Neuronal stem cell (in vitro differentiated cells): ENCODE data around the gene IL21R.
A peak's percentile ranks its signal among the peaks of the same experiment; 100 is the strongest.

ENCODE experiments used
- DNase-seq: peaks from one replicate; pipeline ENCODE4 v3.0.0-alpha.2; 2013; ENCODE audit warnings: low spot score
- H2AFZ ChIP-seq: one replicate; pipeline ENCODE4 v1.6.1; 2013; ENCODE audit warnings: mild to moderate bottlenecking, low read length, inconsistent platforms
- H2AK5ac ChIP-seq: 2 replicates; pipeline ENCODE4 v1.6.1; 2013; ENCODE audit warnings: low read depth, mild to moderate bottlenecking, inconsistent platforms, low read length, moderate library complexity, mixed read lengths
- H2BK120ac ChIP-seq: 2 replicates; pipeline ENCODE4 v1.6.1; 2013; ENCODE audit warnings: low read depth, mild to moderate bottlenecking, inconsistent platforms, low read length, moderate library complexity, mixed read lengths
- H2BK12ac ChIP-seq: one replicate; pipeline ENCODE4 v1.6.1; 2013; ENCODE audit warnings: low read length, inconsistent platforms
- H2BK15ac ChIP-seq: 2 replicates; pipeline ENCODE4 v1.6.1; 2013; ENCODE audit warnings: mild to moderate bottlenecking, low read length, inconsistent platforms, mixed read lengths
- H2BK5ac ChIP-seq: one replicate; pipeline ENCODE4 v1.6.1; 2013; ENCODE audit warnings: inconsistent platforms, mild to moderate bottlenecking, low read length, moderate library complexity
- H3K14ac ChIP-seq: one replicate; pipeline ENCODE4 v1.6.1; 2013; ENCODE audit warnings: low read length, inconsistent platforms
- H3K18ac ChIP-seq: 2 replicates; pipeline ENCODE4 v1.6.1; 2013; ENCODE audit warnings: low read length, inconsistent platforms
- H3K23ac ChIP-seq: 2 replicates; pipeline ENCODE4 v1.6.1; 2013; ENCODE audit warnings: low read depth, mild to moderate bottlenecking, mixed read lengths, low read length, inconsistent platforms; ENCODE audit not compliant: poor library complexity
- H3K27ac ChIP-seq: replicated peaks from 3 replicates; pipeline ENCODE4 v1.5.1; 2013; ENCODE audit warnings: low read length, inconsistent platforms
- H3K27me3 ChIP-seq, 3 experiments: 2 replicates each; pipeline ENCODE4 v1.6.1; 2013; ENCODE audit warnings: low read length in 3 of 3, mild to moderate bottlenecking in 2 of 3, inconsistent platforms in 1 of 3, low read depth in 1 of 3, mixed read lengths in 1 of 3, moderate library complexity in 1 of 3; ENCODE audit not compliant: control insufficient read depth in 3 of 3, insufficient read depth in 3 of 3
- H3K36me3 ChIP-seq, 2 donors: replicated peaks in 1 of 2; 2 replicates each; pipeline ENCODE4 v1.6.1; 2013; ENCODE audit warnings: low read length in 2 of 2; ENCODE audit not compliant: control insufficient read depth in 2 of 2, insufficient read depth in 2 of 2
- H3K4ac ChIP-seq: 2 replicates; pipeline ENCODE4 v1.6.1; 2013; ENCODE audit warnings: inconsistent platforms, mild to moderate bottlenecking, low read length, moderate library complexity
- H3K4me1 ChIP-seq, 2 donors: 1 replicate in 1 of 2; 2 replicates in 1 of 2; pipeline ENCODE4 v1.6.1; 2013; ENCODE audit warnings: low read length in 2 of 2, low read depth in 1 of 2; ENCODE audit not compliant: control insufficient read depth in 2 of 2, insufficient read depth in 1 of 2
- H3K4me2 ChIP-seq: one replicate; pipeline ENCODE4 v1.6.1; 2013; ENCODE audit warnings: mild to moderate bottlenecking, low read length, inconsistent platforms; ENCODE audit not compliant: insufficient read depth, poor library complexity, severe bottlenecking
- H3K4me3 ChIP-seq, 2 donors: 2 replicates each; pipeline ENCODE4 v1.5.1; 2013; ENCODE audit warnings: low read length in 2 of 2, mild to moderate bottlenecking in 2 of 2, inconsistent platforms in 1 of 2, moderate library complexity in 1 of 2
- H3K79me1 ChIP-seq: one replicate; pipeline ENCODE4 v1.6.1; 2013; ENCODE audit warnings: low read depth, mild to moderate bottlenecking, inconsistent platforms, low read length, moderate library complexity
- H3K9ac ChIP-seq: one replicate; pipeline ENCODE4 v1.6.1; 2013; ENCODE audit warnings: mild to moderate bottlenecking, low read depth, low read length, inconsistent platforms; ENCODE audit not compliant: poor library complexity
- H3K9me3 ChIP-seq, 2 donors: replicated peaks in 1 of 2; 2 replicates each; pipeline versions ENCODE3 to v1.6.1; 2013; ENCODE audit warnings: low read length in 2 of 2, mild to moderate bottlenecking in 2 of 2, inconsistent platforms in 1 of 2, low read depth in 1 of 2, mixed read lengths in 1 of 2, moderate library complexity in 1 of 2; ENCODE audit not compliant: control insufficient read depth in 2 of 2, insufficient read depth in 1 of 2
- H4K8ac ChIP-seq: one replicate; pipeline ENCODE4 v1.6.1; 2013; ENCODE audit warnings: low read depth, mild to moderate bottlenecking, inconsistent platforms, low read length, moderate library complexity
- H4K91ac ChIP-seq: one replicate; pipeline ENCODE4 v1.6.1; 2013; ENCODE audit warnings: low read length, low read depth, mild to moderate bottlenecking, inconsistent platforms; ENCODE audit not compliant: poor library complexity
- WGBS, 2 donors: extraction: QIAGEN DNeasy Blood & Tissue Kit; methylation state at CpG; one replicate each; pipeline ENCODE4 v1.1.7; 2013; ENCODE audit warnings: missing lambda C conversion rate in 2 of 2, mixed read lengths in 1 of 2; ENCODE audit not compliant: insufficient read length in 2 of 2, insufficient replicate concordance in 1 of 2; ENCODE audit errors: extremely low coverage in 2 of 2; 5-methylcytosine and 5-hydroxymethylcytosine counted together

Gene IL21R

GRCh38 chr16:27485811-27486210, 83.8 kb downstream of the IL21R start:
- no peak overlapping the region for H3K4me2 ChIP-seq
- H3K14ac ChIP-seq: no peak overlapping the region
- no peaks in the 10 kb centered on the region for H3K9me3 ChIP-seq
- no peak overlapping the region for H3K9ac ChIP-seq
- H3K27ac ChIP-seq: no peak overlapping the region
- H2BK120ac ChIP-seq: no peak overlapping the region
- H2BK12ac ChIP-seq: no peak overlapping the region
- no peak for DNase-seq
- WGBS, 2 donors: no CpG with 5 or more reads among the region's 11 CpGs
- H3K4me3 ChIP-seq: no peak overlapping the region
- H3K18ac ChIP-seq: no peak overlapping the region
- no peak overlapping the region for H4K8ac ChIP-seq
- peaks cover 74 to 99% of the 10 kb centered on the region in 2 donors for H3K36me3 ChIP-seq
- H2BK15ac ChIP-seq: no peak overlapping the region
- H2AK5ac ChIP-seq: no peak overlapping the region
- H3K23ac ChIP-seq: no peak overlapping the region
- no peak overlapping the region for H2BK5ac ChIP-seq
- H3K79me1 ChIP-seq: peaks cover 8% of the 10 kb centered on the region
- no peaks in the 10 kb centered on the region for H3K4me1 ChIP-seq
- H2AFZ ChIP-seq: no peak overlapping the region
- H4K91ac ChIP-seq: no peak overlapping the region
- no peak overlapping the region for H3K4ac ChIP-seq
- H3K27me3 ChIP-seq: no peaks in the 10 kb centered on the region

GRCh38 chr16:27486344-27486743, 84.4 kb downstream of the IL21R start:
- H2BK12ac ChIP-seq: no peak overlapping the region
- no peak overlapping the region for H3K27ac ChIP-seq
- H3K27me3 ChIP-seq: no peaks in the 10 kb centered on the region

GRCh38 chr16:27486760-27487159, 84.8 kb downstream of the IL21R start:
- H3K4me1 ChIP-seq: no peaks in the 10 kb centered on the region
- no peak overlapping the region for H2BK15ac ChIP-seq
- no peak overlapping the region for H3K4me3 ChIP-seq
- H2BK12ac ChIP-seq: no peak overlapping the region
- WGBS, 2 donors: no CpG with 5 or more reads among the region's 3 CpGs
- no peak overlapping the region for H3K18ac ChIP-seq
- H3K27ac ChIP-seq: no peak overlapping the region
- H3K36me3 ChIP-seq: peaks cover 78 to 99% of the 10 kb centered on the region in 2 donors
- H2BK120ac ChIP-seq: no peak overlapping the region
- no peak overlapping the region for H2AFZ ChIP-seq
- no peaks in the 10 kb centered on the region for H3K27me3 ChIP-seq
- no peak overlapping the region for H4K91ac ChIP-seq
- no peak overlapping the region for H3K9ac ChIP-seq
- no peak overlapping the region for H2BK5ac ChIP-seq
- no peaks in the 10 kb centered on the region for H3K9me3 ChIP-seq
- no peak overlapping the region for H3K4me2 ChIP-seq
- no peak overlapping the region for H2AK5ac ChIP-seq
- peaks cover 5% of the 10 kb centered on the region for H3K79me1 ChIP-seq
- H3K4ac ChIP-seq: no peak overlapping the region
- no peak overlapping the region for H3K14ac ChIP-seq
- H4K8ac ChIP-seq: no peak overlapping the region
- DNase-seq: no peak
- H3K23ac ChIP-seq: no peak overlapping the region

More at GRCh38 chr16:27486344-27486743, 84.4 kb downstream of the IL21R start:
- H3K9me3 ChIP-seq: no peaks in the 10 kb centered on the region
- no peak overlapping the region for H3K18ac ChIP-seq
- peaks cover 78 to 99% of the 10 kb centered on the region in 2 donors for H3K36me3 ChIP-seq
- peaks cover 8% of the 10 kb centered on the region for H3K79me1 ChIP-seq
- no peak overlapping the region for H2AK5ac ChIP-seq
- H3K4me3 ChIP-seq: no peak overlapping the region
- H2BK5ac ChIP-seq: no peak overlapping the region
- H3K4ac ChIP-seq: no peak overlapping the region
- H2BK120ac ChIP-seq: no peak overlapping the region
- no peak overlapping the region for H2AFZ ChIP-seq
- no CpG with 5 or more reads among the region's 8 CpGs for WGBS, 2 donors
- H3K4me1 ChIP-seq: no peaks in the 10 kb centered on the region
- H2BK15ac ChIP-seq: no peak overlapping the region
- H4K91ac ChIP-seq: no peak overlapping the region
- no peak overlapping the region for H3K23ac ChIP-seq
- H3K4me2 ChIP-seq: no peak overlapping the region
- H3K9ac ChIP-seq: no peak overlapping the region
- no peak overlapping the region for H4K8ac ChIP-seq
- no peak overlapping the region for H3K14ac ChIP-seq
- DNase-seq: no peak

GRCh38 chr16:27489421-27489820, 87.4 kb downstream of the IL21R start:
- Histone ChIP-seq H3K9ac (peak overlapping the region; percentile 56), H4K91ac (no peak overlapping the region), H2AK5ac (no peak overlapping the region), H3K36me3 (peaks cover 68 to 99% of the 10 kb centered on the region in 2 donors), H3K9me3 (no peaks in the 10 kb centered on the region), H3K27ac (no peak overlapping the region), H2AFZ (no peak overlapping the region), H2BK12ac (no peak overlapping the region), H3K14ac (no peak overlapping the region), H3K27me3 (no peaks in the 10 kb centered on the region), H2BK15ac (no peak overlapping the region), H3K4me2 (no peak overlapping the region), H3K4ac (no peak overlapping the region), H3K79me1 (peaks cover 5% of the 10 kb centered on the region), H4K8ac (no peak overlapping the region), H3K4me1 (no peaks in the 10 kb centered on the region), H3K23ac (peak overlapping the region; percentile 95), H3K4me3 (peak overlapping the region in 1 of 2 donors; percentile 34), H2BK120ac (no peak overlapping the region), H2BK5ac (no peak overlapping the region), H3K18ac (no peak overlapping the region)
- no CpG with 5 or more reads among the region's 21 CpGs for WGBS, 2 donors
- DNase-seq: no peak
